Measurements from ENCODE around the gene COPB1.

Gene COPB1

DNA sequence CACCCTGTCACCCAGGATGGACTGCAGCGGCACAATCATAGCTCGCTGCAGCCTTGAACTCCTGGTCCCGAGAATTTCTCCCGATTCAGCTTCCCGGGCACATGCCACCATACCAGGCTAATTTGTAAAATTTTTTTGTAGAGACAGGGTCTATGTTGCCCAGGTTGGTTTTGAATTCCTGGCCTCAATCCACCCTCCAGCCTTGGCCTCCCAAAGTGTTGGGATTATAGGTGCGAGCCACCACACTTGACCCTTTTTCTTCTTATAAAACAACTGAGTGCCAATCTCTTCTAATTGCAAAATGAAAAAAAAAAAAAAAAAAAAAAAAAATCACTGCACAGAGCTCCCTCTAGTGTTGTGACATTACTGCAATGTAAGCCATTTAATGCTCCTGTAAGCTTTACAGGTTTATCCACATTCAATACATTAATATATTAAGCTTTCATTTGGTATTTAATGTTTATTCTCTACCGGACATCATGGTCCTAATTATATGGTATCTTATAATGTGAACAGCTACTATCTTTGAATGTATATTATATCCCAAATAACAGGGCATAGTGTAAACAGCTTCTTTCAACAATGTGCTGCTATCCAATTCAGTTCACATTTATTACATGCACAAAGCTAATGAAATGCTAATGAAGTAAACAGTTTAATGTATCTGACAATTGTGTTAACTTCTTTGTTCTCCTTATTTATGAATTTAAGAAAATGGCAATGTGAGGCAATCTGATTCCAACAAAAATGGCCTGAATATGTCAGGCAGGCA is 44.6 kb downstream of the COPB1 start:
- H3K36me3 ChIP-seq, result peaks cover 31% of the 10 kb centered on the region
- no peak overlapping the region for H3K4me3 ChIP-seq (ENCODE audit: low read depth, low read length)
- no peak overlapping the region for H3K27ac ChIP-seq
- H3K27me3 ChIP-seq (ENCODE audit: insufficient read depth, low read depth, severe bottlenecking), result no peaks in the 10 kb centered on the region
- TF ChIP-seq, protein P1, sequence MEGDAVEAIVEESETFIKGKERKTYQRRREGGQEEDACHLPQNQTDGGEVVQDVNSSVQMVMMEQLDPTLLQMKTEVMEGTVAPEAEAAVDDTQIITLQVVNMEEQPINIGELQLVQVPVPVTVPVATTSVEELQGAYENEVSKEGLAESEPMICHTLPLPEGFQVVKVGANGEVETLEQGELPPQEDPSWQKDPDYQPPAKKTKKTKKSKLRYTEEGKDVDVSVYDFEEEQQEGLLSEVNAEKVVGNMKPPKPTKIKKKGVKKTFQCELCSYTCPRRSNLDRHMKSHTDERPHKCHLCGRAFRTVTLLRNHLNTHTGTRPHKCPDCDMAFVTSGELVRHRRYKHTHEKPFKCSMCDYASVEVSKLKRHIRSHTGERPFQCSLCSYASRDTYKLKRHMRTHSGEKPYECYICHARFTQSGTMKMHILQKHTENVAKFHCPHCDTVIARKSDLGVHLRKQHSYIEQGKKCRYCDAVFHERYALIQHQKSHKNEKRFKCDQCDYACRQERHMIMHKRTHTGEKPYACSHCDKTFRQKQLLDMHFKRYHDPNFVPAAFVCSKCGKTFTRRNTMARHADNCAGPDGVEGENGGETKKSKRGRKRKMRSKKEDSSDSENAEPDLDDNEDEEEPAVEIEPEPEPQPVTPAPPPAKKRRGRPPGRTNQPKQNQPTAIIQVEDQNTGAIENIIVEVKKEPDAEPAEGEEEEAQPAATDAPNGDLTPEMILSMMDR (IDR thresholded peaks at IDR 0.05; ENCODE audit: low read depth, low read length), result peak; percentile 25
- H3K9me3 ChIP-seq (ENCODE audit: severe bottlenecking), result no peaks in the 10 kb centered on the region
- DNase-seq, result no peak

DNA sequence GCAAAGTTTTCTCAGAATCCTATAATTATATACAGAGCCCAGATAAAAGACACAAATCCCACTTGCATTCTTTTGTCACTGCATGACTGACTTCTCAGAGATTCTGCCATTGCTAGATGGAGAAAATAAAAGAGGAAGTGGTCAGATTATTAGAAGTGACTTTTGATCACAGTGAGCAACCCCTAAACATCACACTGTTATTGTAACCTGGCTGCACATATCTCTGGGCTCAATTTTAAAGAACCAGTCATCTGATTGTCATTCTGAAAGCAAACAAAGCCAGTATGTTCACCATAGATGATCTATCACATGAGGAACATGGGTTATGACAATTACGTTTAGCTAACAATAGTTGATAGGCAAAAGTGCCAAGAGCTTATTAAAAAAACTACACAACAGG is 47.8 kb downstream of the COPB1 start:
- Histone ChIP-seq H3K36me3 (peaks cover 6% of the 10 kb centered on the region; the same call in 1 of the 2 replicates), H3K27ac (no peak overlapping the region), H3K27me3 (ENCODE audit: insufficient read depth, low read depth, severe bottlenecking) (no peaks in the 10 kb centered on the region), H3K4me3 (ENCODE audit: low read depth, low read length) (no peak overlapping the region), H3K9me3 (ENCODE audit: severe bottlenecking) (no peaks in the 10 kb centered on the region)
- DNase-seq, result no peak
- TF ChIP-seq, protein P1 (IDR thresholded peaks at IDR 0.05; ENCODE audit: low read depth, low read length), result no peak

DNA sequence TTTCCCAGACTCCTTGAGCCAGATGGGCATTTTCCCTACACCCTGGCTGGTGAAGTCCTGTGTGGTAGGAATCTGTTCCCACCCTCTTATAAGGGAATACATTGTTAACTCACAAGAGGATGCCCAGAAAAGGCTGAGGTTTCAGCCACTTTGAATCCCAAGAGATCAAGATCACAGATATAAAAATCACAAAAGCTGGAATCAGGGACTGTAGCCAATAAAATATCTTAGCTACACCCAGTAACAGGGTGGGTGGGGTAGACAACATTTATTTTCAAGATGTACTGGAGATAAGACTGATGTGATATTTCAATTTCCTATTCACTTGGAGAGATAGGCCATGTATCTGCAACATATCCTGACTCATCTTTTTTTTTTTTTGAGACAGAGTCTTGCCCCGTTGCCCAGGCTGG is 50.3 kb downstream of the COPB1 start:
- no peaks in the 10 kb centered on the region for H3K27me3 ChIP-seq (ENCODE audit: insufficient read depth, low read depth, severe bottlenecking)
- H3K9me3 ChIP-seq (ENCODE audit: severe bottlenecking), result no peaks in the 10 kb centered on the region
- H3K4me3 ChIP-seq (ENCODE audit: low read depth, low read length), result no peak overlapping the region
- H3K27ac ChIP-seq, result no peak overlapping the region
- DNase-seq, result no peak
- TF ChIP-seq, protein P1 (IDR thresholded peaks at IDR 0.05; ENCODE audit: low read depth, low read length), result no peak
- H3K36me3 ChIP-seq, result 0 out of 2 replicates have a peak, but pooled peaks cover 2% of the 10 kb centered on the region

DNA sequence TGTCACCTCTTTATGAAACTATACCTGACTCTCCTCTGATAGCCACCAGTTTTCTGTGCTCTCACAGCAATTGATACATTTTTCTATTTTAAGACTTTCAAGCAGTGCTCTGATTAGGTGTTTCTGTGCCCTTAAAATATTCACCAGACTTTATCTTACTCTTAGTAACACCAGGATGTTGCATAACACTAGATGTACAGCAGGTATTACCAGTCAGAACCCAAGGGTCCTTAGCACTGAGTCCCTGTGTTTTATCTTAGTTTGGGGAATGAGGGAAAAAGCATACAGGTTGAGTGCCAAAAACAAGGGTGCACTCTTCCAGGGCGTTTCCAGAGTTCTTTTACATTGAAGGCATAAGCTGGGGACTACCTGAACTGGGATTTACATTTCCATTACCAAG is 51.4 kb downstream of the COPB1 start:
- H3K27ac ChIP-seq, result no peak overlapping the region

DNA sequence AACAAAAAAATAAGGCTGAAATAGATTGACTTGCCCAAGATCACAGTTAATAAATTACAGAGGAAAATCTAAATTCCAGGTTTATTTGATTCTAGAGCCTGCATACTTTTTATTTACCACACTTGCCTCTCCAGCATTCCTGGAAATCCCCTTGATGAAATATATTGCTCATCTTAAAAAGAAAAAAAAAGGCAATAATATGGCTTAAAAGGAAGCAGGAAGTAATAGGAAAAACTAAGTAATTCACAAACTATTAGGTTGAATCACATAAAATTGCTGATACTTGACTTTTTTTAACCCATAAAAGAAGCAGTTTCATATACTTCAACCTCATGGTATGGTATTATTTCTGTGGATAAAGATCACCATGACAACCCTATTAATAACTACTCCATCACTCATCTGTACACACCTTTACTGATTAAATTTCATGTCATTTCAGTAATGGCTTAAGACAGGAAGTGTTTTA is 52.9 kb downstream of the COPB1 start:
- Histone ChIP-seq H3K9me3 (ENCODE audit: severe bottlenecking) (no peaks in the 10 kb centered on the region), H3K36me3 (no peaks in the 10 kb centered on the region), H3K27ac (no peak overlapping the region), H3K4me3 (ENCODE audit: low read depth, low read length) (no peak overlapping the region), H3K27me3 (ENCODE audit: insufficient read depth, low read depth, severe bottlenecking) (no peaks in the 10 kb centered on the region)
- DNase-seq, result no peak
- TF ChIP-seq, protein P1 (IDR thresholded peaks at IDR 0.05; ENCODE audit: low read depth, low read length), result no peak

More for the DNA sequence above, 51.4 kb downstream of the COPB1 start:
- 0 out of 2 replicates have a peak, but pooled peaks cover 2% of the 10 kb centered on the region for H3K36me3 ChIP-seq
- H3K27me3 ChIP-seq (ENCODE audit: insufficient read depth, low read depth, severe bottlenecking), result no peaks in the 10 kb centered on the region
- H3K9me3 ChIP-seq (ENCODE audit: severe bottlenecking), result no peaks in the 10 kb centered on the region
- no peak for DNase-seq
- H3K4me3 ChIP-seq (ENCODE audit: low read depth, low read length), result no peak overlapping the region
- TF ChIP-seq, protein P1 (IDR thresholded peaks at IDR 0.05; ENCODE audit: low read depth, low read length), result no peak

All from WERI-Rb-1 (cell line).